Measurements from ENCODE around the gene IGLL5.
A peak's percentile ranks its signal among the peaks of the same experiment; 100 is the strongest.

The IGLL5 gene

GRCh38 chr22:22863001-22863400 lies 24.6 kb upstream of the IGLL5 start:
- DNase-seq (ENCODE audit: low spot score) = no peak

GRCh38 chr22:22865311-22866072 lies 22.1 kb upstream of the IGLL5 start:
- DNase-seq (ENCODE audit: low spot score) = no peak

DNA sequence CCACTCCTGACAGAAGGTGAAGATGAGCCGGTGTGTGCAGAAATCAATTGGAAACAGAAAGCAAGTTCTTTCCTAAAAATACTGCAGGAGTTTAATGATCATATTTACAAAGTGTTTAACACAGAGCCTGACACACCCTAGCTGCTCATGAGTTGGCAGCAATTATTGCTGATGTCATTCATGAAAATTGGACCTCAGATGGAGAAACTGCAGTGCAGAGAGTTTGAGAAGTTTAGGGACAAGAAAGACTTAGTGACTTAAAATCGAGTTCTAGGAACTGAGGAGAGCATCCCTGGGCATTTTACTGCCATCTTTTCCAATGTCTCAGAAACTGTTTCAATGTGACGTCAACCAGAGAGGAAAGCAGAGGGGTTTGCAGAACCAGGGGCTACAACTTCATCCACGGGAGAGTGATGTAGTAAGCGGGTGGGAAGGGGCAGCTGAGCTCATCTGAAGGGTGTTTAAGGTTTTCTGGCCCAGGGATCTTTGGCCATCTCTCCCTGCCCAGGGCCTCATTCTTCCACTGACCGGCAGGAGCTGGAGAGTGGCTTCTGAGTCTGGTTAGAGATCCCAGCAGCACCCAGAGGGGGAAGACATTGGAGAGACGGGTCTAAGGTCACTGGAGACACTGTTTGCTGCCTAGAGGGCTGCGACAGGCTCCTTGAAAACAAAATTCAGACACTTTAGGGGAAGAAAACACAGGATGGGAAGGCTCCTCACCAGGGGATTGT lies 21.1 kb upstream of the IGLL5 start:
- peak; percentile 36 for DNase-seq (ENCODE audit: low spot score)

GRCh38 chr22:22867996-22868715 lies 19.5 kb upstream of the IGLL5 start:
- peak; percentile 2 for DNase-seq (ENCODE audit: low spot score)

- peak; percentile 2 for DNase-seq (ENCODE audit: low spot score)
Measured at GRCh38 chr22:22870577-22871404, 16.8 kb upstream of the IGLL5 start.

GRCh38 chr22:22871536-22872278 lies 15.9 kb upstream of the IGLL5 start:
- DNase-seq (ENCODE audit: low spot score) = no peak

GRCh38 chr22:22872722-22873708 lies 14.6 kb upstream of the IGLL5 start:
- no peak for DNase-seq (ENCODE audit: low spot score)

GRCh38 chr22:22877523-22878210 lies 9.9 kb upstream of the IGLL5 start:
- peak; percentile 77 for DNase-seq (ENCODE audit: low spot score)

- no peak for DNase-seq (ENCODE audit: low spot score)
Measured at GRCh38 chr22:22878211-22878570, 9.4 kb upstream of the IGLL5 start.

- peak; percentile 6 for DNase-seq (ENCODE audit: low spot score)
Measured at GRCh38 chr22:22878801-22879674, 8.6 kb upstream of the IGLL5 start.

GRCh38 chr22:22879675-22880155 lies 7.9 kb upstream of the IGLL5 start:
- peak; percentile 1 for DNase-seq (ENCODE audit: low spot score)

- peak; percentile 6 for DNase-seq (ENCODE audit: low spot score)
Measured at GRCh38 chr22:22880645-22881044, 7.0 kb upstream of the IGLL5 start.

DNA sequence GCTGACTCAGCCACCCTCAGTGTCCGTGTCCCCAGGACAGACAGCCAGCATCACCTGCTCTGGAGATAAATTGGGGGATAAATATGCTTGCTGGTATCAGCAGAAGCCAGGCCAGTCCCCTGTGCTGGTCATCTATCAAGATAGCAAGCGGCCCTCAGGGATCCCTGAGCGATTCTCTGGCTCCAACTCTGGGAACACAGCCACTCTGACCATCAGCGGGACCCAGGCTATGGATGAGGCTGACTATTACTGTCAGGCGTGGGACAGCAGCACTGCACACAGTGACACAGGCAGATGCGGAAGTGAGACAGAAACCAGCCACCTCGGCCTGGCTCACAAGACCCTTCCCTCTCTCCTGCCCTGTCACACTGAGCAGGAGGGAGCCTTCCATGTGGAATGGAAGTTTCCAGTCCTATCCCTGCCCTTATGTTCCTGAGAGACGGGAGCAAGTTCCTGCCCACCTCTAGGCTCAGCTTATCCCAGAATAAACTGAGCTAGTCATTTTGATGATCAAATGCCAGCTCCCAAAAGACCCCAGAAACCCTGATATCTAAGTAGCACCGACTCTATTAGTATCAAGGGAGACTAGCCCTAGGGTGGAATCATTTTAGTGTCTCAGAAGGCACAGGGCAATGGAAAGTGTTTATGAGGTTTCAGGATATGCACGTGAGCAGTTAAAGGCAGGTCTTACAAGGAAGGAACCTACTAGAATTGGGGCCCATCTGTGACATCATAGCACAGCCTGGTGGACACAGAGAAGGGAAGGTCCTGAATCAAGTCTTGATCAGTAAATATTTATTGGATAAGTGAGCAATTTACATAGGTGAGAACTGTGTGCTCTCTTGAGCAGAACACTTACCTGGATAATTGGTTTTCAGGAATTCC lies 6.3 kb upstream of the IGLL5 start:
- peak; percentile 4 for DNase-seq (ENCODE audit: low spot score)

- peak; percentile 22 for DNase-seq (ENCODE audit: low spot score)
Measured at GRCh38 chr22:22882033-22882717, 5.4 kb upstream of the IGLL5 start.

DNA sequence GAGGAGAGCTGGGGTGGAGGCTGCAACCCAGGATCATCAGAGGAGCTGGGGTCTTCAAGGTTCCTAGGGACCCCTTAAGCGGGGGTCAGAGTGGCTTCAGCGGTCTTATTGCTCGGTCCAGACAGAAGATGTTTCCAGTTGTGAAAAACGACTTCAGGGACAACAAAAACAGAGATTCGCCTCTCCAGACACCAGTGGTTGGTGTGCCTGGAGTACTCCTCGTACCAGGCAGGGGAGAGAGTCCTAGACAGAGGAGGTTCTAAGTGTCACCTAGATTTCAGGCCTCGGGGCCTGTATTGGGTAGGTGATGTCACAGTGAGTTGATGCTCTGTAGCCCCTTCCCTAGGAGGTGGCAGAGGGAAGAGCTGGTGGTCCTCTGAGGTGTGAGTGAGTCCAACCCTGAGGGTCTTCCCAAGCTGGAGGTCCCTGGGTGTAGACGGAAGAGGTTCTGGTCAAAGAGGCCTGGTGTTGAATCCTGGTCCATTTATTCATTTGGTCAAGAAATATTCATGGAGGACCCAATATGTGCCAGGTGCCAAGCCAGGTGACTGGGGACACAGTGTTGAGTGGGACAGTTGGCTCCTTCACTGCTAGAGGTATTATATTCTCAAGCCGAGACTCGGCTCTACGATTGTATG lies 4.4 kb upstream of the IGLL5 start:
- peak; percentile 4 for DNase-seq (ENCODE audit: low spot score)

All from AG20443 (cell line).